Stimulated activated CD4-positive, alpha-beta T cell treated with anti-CD3 and anti-CD28 coated beads, Interleukin-4, amount 100 ng/mL, for 24 hours (primary cell): ENCODE results near the gene DPH6.

Source experiments
- DNase-seq: peaks from one replicate; pipeline ENCODE4 v3.0.0-alpha.2; 2020

DPH6 gene

GRCh38 chr15:35540021-35540420 lies 5.9 kb downstream of the DPH6 start:
- no peak for DNase-seq

- no peak for DNase-seq
These were observed 10.5 kb downstream of the DPH6 start for GRCh38 chr15:35535365-35535916.

- DNase-seq = no peak
These were observed 12.5 kb downstream of the DPH6 start for GRCh38 chr15:35533130-35534110.

- DNase-seq = no peak
These were observed 15.3 kb downstream of the DPH6 start for GRCh38 chr15:35530698-35531097.

GRCh38 chr15:35529784-35530183 lies 16.2 kb downstream of the DPH6 start:
- no peak for DNase-seq

GRCh38 chr15:35522061-35522460 lies 23.9 kb downstream of the DPH6 start:
- no peak for DNase-seq

- DNase-seq = no peak
These were observed 26.3 kb downstream of the DPH6 start for GRCh38 chr15:35519541-35520149.

- DNase-seq = no peak
These were observed 26.9 kb downstream of the DPH6 start for GRCh38 chr15:35519052-35519451.

- DNase-seq = no peak
These were observed 31.2 kb downstream of the DPH6 start for GRCh38 chr15:35514759-35515158.

- no peak for DNase-seq
These were observed 37.9 kb downstream of the DPH6 start for GRCh38 chr15:35507932-35508638.

- DNase-seq = no peak
These were observed 39.6 kb downstream of the DPH6 start for GRCh38 chr15:35506272-35506870.

- no peak for DNase-seq
These were observed 40.2 kb downstream of the DPH6 start for GRCh38 chr15:35505809-35506208.

GRCh38 chr15:35505141-35505540 lies 40.8 kb downstream of the DPH6 start:
- DNase-seq = no peak

GRCh38 chr15:35499723-35500122 lies 46.2 kb downstream of the DPH6 start:
- no peak for DNase-seq

GRCh38 chr15:35496585-35496984 lies 49.4 kb downstream of the DPH6 start:
- DNase-seq = no peak

GRCh38 chr15:35495080-35495479 lies 50.9 kb downstream of the DPH6 start:
- DNase-seq = no peak

GRCh38 chr15:35491999-35492398 lies 54.0 kb downstream of the DPH6 start:
- DNase-seq = no peak

- DNase-seq = no peak
These were observed 54.8 kb downstream of the DPH6 start for GRCh38 chr15:35491173-35491572.

GRCh38 chr15:35490511-35490910 lies 55.5 kb downstream of the DPH6 start:
- no peak for DNase-seq

- no peak for DNase-seq
These were observed 58.5 kb downstream of the DPH6 start for GRCh38 chr15:35487417-35487816.

GRCh38 chr15:35486296-35486695 lies 59.7 kb downstream of the DPH6 start:
- no peak for DNase-seq

GRCh38 chr15:35485411-35485810 lies 60.6 kb downstream of the DPH6 start:
- no peak for DNase-seq
